ENCODE data around the gene PCYT1A. TPM values are rescaled to one million over a fixed set of nuclear protein-coding genes. Genes with fewer than 3 reads are reported as not detected.

PCYT1A gene
- total and polyA plus RNA-seq, 10 of the 15 experiments (the other 5 are each of a cell fraction or from before 2014, with no cell fraction given), result 10.8 to 64.3 (median 48.6) TPM

GRCh38 chr3:196240424-196240823, 47.1 kb downstream of the PCYT1A start:
- TF ChIP-seq POLR2AphosphoS5 (IDR thresholded peaks at IDR 0.05; ENCODE audit: low read length) (no peak), PAX5 (IDR thresholded peaks at IDR 0.05; ENCODE audit: borderline replicate concordance, low read depth, low read length) (no peak), NFYA (IDR thresholded peaks at IDR 0.05; ENCODE audit: borderline replicate concordance, low read depth, low read length) (no peak), KDM1A (IDR thresholded peaks at IDR 0.05; ENCODE audit: borderline replicate concordance) (no peak), KLF5 (IDR thresholded peaks at IDR 0.05; ENCODE audit: partially characterized antibody) (no peak), POLR2A (IDR thresholded peaks at IDR 0.05; ENCODE audit: low read depth, low read length) (no peak)
- no TSS peak for BruUV-seq (replicated peaks)
- Histone ChIP-seq H3K36me3 (ENCODE audit: control insufficient read depth in 2 of 2, insufficient read depth in 2 of 2, low read length in 1 of 2) (peaks cover 2 to 12% of the 10 kb centered on the region in 2 experiments; a peak in 3 of 4 replicates), H2AFZ (ENCODE audit: control insufficient read depth, low read depth, low read length) (no peak overlapping the region), H4K20me1 (ENCODE audit: control insufficient read depth, insufficient read depth) (no peaks in the 10 kb centered on the region), H3K27me3 (replicated peaks in 1 of 2; ENCODE audit: control insufficient read depth in 2 of 2, insufficient read depth in 2 of 2, low read length in 1 of 2) (no peaks in the 10 kb centered on the region), H3K27ac (ENCODE audit: control insufficient read depth, insufficient read depth) (no peak overlapping the region), H3K9ac (ENCODE audit: control insufficient read depth, insufficient read depth, low read length) (no peak overlapping the region), H3K79me2 (ENCODE audit: control insufficient read depth, insufficient read depth, low read length) (no peaks in the 10 kb centered on the region), H3K4me2 (ENCODE audit: control insufficient read depth, insufficient read depth) (no peak overlapping the region), H3K4me3 (no peak overlapping the region), H3K4me1 (ENCODE audit: control insufficient read depth, insufficient read depth, low read length) (peaks cover 12% of the 10 kb centered on the region; the same call in 1 of the 2 replicates), H3K9me3 (replicated peaks; ENCODE audit: control insufficient read depth, insufficient read depth, low read length) (no peaks in the 10 kb centered on the region; the same call in 2 of the 3 replicates)
- SMC1A ChIA-PET (ENCODE audit: uncharacterized antibody, unreplicated experiment), result interaction anchor here (1.3 kb wide), 1 partner anchor 28 kb away, joined by 3 read pairs; no protein-coding TSS in a partner anchor
- no peak for ATAC-seq
- intact Hi-C loops (cut with micrococcal nuclease; ENCODE audit: unreplicated experiment), result no loop called here
- no peak for DNase-seq (ENCODE audit: low read depth, low spot score)
- POLR2A ChIA-PET, result no interaction called here
- no peak for FAIRE-seq
- RAD21 ChIA-PET (ENCODE audit: unreplicated experiment), result no interaction called here
- CTCF ChIA-PET, result interaction anchor here (1.2 kb wide), 1 partner anchor 28 kb away, joined by 4 read pairs; no protein-coding TSS in a partner anchor
- in situ Hi-C loops (cut with MboI), result no loop called here
- 100% methylated on average over 4 of the region's 4 CpGs for WGBS (ENCODE audit: insufficient coverage, insufficient replicate concordance, low lambda C conversion rate, missing lambda C conversion rate)

- no peak overlapping the region for H3K4me3 ChIP-seq
- H3K79me2 ChIP-seq (ENCODE audit: control insufficient read depth, insufficient read depth, low read length), result no peaks in the 10 kb centered on the region
- CTCF ChIA-PET, result no interaction called here
- no peak overlapping the region for H3K4me2 ChIP-seq (ENCODE audit: control insufficient read depth, insufficient read depth)
- H3K36me3 ChIP-seq (ENCODE audit: control insufficient read depth in 2 of 2, insufficient read depth in 2 of 2, low read length in 1 of 2), result peaks cover 2 to 9% of the 10 kb centered on the region in 2 experiments; a peak in 3 of 4 replicates
- H3K27me3 ChIP-seq (replicated peaks in 1 of 2; ENCODE audit: control insufficient read depth in 2 of 2, insufficient read depth in 2 of 2, low read length in 1 of 2), result no peaks in the 10 kb centered on the region
- no peaks in the 10 kb centered on the region for H4K20me1 ChIP-seq (ENCODE audit: control insufficient read depth, insufficient read depth)
- POLR2A ChIA-PET, result no interaction called here
- no peaks in the 10 kb centered on the region for H3K9me3 ChIP-seq (replicated peaks; ENCODE audit: control insufficient read depth, insufficient read depth, low read length)
- H3K4me1 ChIP-seq (ENCODE audit: control insufficient read depth, insufficient read depth, low read length), result peaks cover 12% of the 10 kb centered on the region; the same call in 1 of the 2 replicates
- ATAC-seq (no peak), FAIRE-seq (no peak), DNase-seq (ENCODE audit: low read depth, low spot score) (no peak)
- intact Hi-C loops (cut with micrococcal nuclease; ENCODE audit: unreplicated experiment), result no loop called here
- BruUV-seq (replicated peaks), result no TSS peak
- SMC1A ChIA-PET (ENCODE audit: uncharacterized antibody, unreplicated experiment), result no interaction called here
- 98% methylated on average over 14 of the region's 14 CpGs for WGBS (ENCODE audit: insufficient coverage, insufficient replicate concordance, low lambda C conversion rate, missing lambda C conversion rate)
- in situ Hi-C loops (cut with MboI), result no loop called here
- no peak overlapping the region for H3K9ac ChIP-seq (ENCODE audit: control insufficient read depth, insufficient read depth, low read length)
- RAD21 ChIA-PET (ENCODE audit: unreplicated experiment), result no interaction called here
- H2AFZ ChIP-seq (ENCODE audit: control insufficient read depth, low read depth, low read length), result no peak overlapping the region
- no peak overlapping the region for H3K27ac ChIP-seq (ENCODE audit: control insufficient read depth, insufficient read depth)
- no peak for TF ChIP-seq CEBPB (IDR thresholded peaks at IDR 0.05; ENCODE audit: borderline replicate concordance in 1 of 2, low read depth in 2 of 2, low read length in 2 of 2)
- TF ChIP-seq WRNIP1 (IDR thresholded peaks at IDR 0.05; ENCODE audit: borderline replicate concordance, low read depth, low read length), result no peak
- no peak for TF ChIP-seq MAX (IDR thresholded peaks at IDR 0.05; ENCODE audit: low read depth, low read length)
- TF ChIP-seq KAT2A (conservative IDR thresholded peaks at IDR 0.05; ENCODE audit: control insufficient read depth, low read depth, low read length), result no peak
- no peak for TF ChIP-seq TCF3 (IDR thresholded peaks at IDR 0.05; ENCODE audit: borderline replicate concordance, insufficient read depth, low read depth, low read length)
- no peak for TF ChIP-seq CHD2 (IDR thresholded peaks at IDR 0.05; ENCODE audit: borderline replicate concordance, low read depth, low read length)
- no peak for TF ChIP-seq FOS (IDR thresholded peaks at IDR 0.05; ENCODE audit: borderline replicate concordance, extremely low read depth, insufficient read length)
- TF ChIP-seq POLR2AphosphoS5 (IDR thresholded peaks at IDR 0.05; ENCODE audit: low read length), result no peak
- TF ChIP-seq PAX5 (IDR thresholded peaks at IDR 0.05; ENCODE audit: borderline replicate concordance, low read depth, low read length), result no peak
- no peak for TF ChIP-seq POLR2AphosphoS2 (IDR thresholded peaks at IDR 0.05; ENCODE audit: low read depth, low read length)
- TF ChIP-seq CBX3 (IDR thresholded peaks at IDR 0.05; ENCODE audit: borderline replicate concordance, low read depth), result no peak
- TF ChIP-seq MTA3 (IDR thresholded peaks at IDR 0.05; ENCODE audit: borderline replicate concordance, low read length), result no peak
- TF ChIP-seq SPI1 (IDR thresholded peaks at IDR 0.05; ENCODE audit: borderline replicate concordance, insufficient read depth, low read depth, low read length), result no peak
Observed at GRCh38 chr3:196238612-196239560, 48.6 kb downstream of the PCYT1A start.

All from GM12878 (cell line).